ENCODE measurements around the gene KLK4. TPM values are rescaled to one million over a fixed set of nuclear protein-coding genes. Genes with fewer than 3 reads are reported as not detected.
A peak's percentile ranks its signal among the peaks of the same experiment; 100 is the strongest.

The KLK4 gene
- total and polyA plus RNA-seq, 9 of the 15 experiments (the other 6 are each of a cell fraction or from before 2014, with no cell fraction given): not detected

DNA sequence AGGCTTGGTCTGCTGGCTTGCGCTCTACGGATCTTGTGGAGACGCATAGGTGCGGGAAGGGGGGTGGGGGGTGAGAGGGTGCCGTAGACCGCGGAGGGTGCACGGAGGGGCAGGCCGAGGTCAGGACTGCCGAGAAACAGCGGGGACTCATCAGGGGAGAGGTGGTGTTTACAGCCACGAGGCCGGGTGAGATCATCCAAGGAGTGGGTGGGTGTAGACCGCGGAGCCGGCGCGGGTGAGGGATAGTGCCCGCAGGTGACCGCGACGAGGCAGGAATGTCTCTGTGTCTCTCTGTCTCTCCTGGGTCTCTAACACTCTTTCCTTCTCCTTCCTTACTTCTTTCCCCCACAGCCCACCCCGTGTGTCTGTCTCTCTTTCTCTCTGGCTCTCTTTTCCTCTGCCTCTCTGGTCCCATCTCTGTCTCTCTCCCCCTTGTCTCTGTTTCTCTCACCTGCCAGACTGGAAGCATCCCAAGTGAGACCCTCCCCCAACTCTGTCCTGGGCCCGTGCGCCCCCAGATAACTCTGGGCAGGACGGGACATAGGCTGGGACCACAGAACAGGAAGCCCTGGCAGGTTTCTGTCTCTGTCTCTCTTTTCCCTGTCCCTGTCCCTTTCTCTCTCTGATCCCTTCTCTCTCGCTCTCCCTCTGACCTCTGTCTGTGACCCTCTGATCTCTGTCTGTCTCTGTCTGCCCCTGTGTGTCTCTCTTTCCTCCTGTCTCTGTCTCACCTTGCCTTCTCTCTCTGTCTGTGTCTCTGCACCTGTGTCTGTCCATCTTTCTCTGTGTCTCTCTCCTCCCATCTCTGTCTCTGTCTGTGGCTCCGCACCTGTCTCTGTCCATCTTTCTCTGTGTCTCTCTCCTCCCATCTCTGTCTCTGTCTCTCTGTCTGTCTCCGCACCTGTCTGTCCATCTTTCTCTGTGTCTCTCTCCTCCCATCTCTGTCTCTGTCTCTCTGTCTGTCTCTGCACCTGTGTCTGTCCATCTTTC, 1.8 kb upstream of the KLK4 start (continued):
- no peak for TF ChIP-seq ZNF766 (CRISPR knock-in tag; conservative IDR thresholded peaks at IDR 0.05)
- no peak for TF ChIP-seq MAFF (IDR thresholded peaks at IDR 0.05; ENCODE audit: low read length)
- TF ChIP-seq, protein P1, sequence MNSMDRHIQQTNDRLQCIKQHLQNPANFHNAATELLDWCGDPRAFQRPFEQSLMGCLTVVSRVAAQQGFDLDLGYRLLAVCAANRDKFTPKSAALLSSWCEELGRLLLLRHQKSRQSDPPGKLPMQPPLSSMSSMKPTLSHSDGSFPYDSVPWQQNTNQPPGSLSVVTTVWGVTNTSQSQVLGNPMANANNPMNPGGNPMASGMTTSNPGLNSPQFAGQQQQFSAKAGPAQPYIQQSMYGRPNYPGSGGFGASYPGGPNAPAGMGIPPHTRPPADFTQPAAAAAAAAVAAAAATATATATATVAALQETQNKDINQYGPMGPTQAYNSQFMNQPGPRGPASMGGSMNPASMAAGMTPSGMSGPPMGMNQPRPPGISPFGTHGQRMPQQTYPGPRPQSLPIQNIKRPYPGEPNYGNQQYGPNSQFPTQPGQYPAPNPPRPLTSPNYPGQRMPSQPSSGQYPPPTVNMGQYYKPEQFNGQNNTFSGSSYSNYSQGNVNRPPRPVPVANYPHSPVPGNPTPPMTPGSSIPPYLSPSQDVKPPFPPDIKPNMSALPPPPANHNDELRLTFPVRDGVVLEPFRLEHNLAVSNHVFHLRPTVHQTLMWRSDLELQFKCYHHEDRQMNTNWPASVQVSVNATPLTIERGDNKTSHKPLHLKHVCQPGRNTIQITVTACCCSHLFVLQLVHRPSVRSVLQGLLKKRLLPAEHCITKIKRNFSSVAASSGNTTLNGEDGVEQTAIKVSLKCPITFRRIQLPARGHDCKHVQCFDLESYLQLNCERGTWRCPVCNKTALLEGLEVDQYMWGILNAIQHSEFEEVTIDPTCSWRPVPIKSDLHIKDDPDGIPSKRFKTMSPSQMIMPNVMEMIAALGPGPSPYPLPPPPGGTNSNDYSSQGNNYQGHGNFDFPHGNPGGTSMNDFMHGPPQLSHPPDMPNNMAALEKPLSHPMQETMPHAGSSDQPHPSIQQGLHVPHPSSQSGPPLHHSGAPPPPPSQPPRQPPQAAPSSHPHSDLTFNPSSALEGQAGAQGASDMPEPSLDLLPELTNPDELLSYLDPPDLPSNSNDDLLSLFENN (IDR thresholded peaks at IDR 0.05; ENCODE audit: low read depth in 2 of 2, low read length in 2 of 2): no peak
- TF ChIP-seq, protein P2, sequence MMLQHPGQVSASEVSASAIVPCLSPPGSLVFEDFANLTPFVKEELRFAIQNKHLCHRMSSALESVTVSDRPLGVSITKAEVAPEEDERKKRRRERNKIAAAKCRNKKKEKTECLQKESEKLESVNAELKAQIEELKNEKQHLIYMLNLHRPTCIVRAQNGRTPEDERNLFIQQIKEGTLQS (IDR thresholded peaks at IDR 0.05): peak; percentile 60
- TF ChIP-seq, protein P2 (CRISPR knock-in tag; conservative IDR thresholded peaks at IDR 0.05): no peak
- TF ChIP-seq CCAR2 (IDR thresholded peaks at IDR 0.05; ENCODE audit: low read depth, low read length): no peak
- TF ChIP-seq TAF1 (IDR thresholded peaks at IDR 0.05; ENCODE audit: control insufficient read depth, extremely low read depth, insufficient read depth, low read length, severe bottlenecking): no peak
- TF ChIP-seq HLTF (IDR thresholded peaks at IDR 0.05): no peak
- TF ChIP-seq NCOA4 (IDR thresholded peaks at IDR 0.05; ENCODE audit: partially characterized antibody): no peak
- TF ChIP-seq ZBTB8A (IDR thresholded peaks at IDR 0.05; ENCODE audit: partially characterized antibody): no peak
- no peak for TF ChIP-seq KAT8 (IDR thresholded peaks at IDR 0.05; ENCODE audit: low read depth)
- TF ChIP-seq CHD1 (IDR thresholded peaks at IDR 0.05; ENCODE audit: low read length): no peak
- TF ChIP-seq ARID2 (IDR thresholded peaks at IDR 0.05): no peak
- TF ChIP-seq HDAC3 (IDR thresholded peaks at IDR 0.05; ENCODE audit: borderline replicate concordance, partially characterized antibody): no peak
- TF ChIP-seq KAT2B (IDR thresholded peaks at IDR 0.05; ENCODE audit: low read depth, low read length): no peak
- TF ChIP-seq MEF2D (tag; conservative IDR thresholded peaks at IDR 0.05; ENCODE audit: low read depth): no peak
- TF ChIP-seq, protein P3, sequence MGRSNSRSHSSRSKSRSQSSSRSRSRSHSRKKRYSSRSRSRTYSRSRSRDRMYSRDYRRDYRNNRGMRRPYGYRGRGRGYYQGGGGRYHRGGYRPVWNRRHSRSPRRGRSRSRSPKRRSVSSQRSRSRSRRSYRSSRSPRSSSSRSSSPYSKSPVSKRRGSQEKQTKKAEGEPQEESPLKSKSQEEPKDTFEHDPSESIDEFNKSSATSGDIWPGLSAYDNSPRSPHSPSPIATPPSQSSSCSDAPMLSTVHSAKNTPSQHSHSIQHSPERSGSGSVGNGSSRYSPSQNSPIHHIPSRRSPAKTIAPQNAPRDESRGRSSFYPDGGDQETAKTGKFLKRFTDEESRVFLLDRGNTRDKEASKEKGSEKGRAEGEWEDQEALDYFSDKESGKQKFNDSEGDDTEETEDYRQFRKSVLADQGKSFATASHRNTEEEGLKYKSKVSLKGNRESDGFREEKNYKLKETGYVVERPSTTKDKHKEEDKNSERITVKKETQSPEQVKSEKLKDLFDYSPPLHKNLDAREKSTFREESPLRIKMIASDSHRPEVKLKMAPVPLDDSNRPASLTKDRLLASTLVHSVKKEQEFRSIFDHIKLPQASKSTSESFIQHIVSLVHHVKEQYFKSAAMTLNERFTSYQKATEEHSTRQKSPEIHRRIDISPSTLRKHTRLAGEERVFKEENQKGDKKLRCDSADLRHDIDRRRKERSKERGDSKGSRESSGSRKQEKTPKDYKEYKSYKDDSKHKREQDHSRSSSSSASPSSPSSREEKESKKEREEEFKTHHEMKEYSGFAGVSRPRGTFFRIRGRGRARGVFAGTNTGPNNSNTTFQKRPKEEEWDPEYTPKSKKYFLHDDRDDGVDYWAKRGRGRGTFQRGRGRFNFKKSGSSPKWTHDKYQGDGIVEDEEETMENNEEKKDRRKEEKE (IDR thresholded peaks at IDR 0.05; ENCODE audit: borderline replicate concordance in 1 of 2, control insufficient read depth in 1 of 2, low read depth in 2 of 2, low read length in 1 of 2): no peak
- no peak for TF ChIP-seq SRSF3 (IDR thresholded peaks at IDR 0.05; ENCODE audit: insufficient read depth, low read length)
- no peak for TF ChIP-seq SMAD4 (CRISPR knock-in tag; conservative IDR thresholded peaks at IDR 0.05)

Measured in K562 (cell line).